Measurements from ENCODE around the gene TFEC.

TFEC gene

DNA sequence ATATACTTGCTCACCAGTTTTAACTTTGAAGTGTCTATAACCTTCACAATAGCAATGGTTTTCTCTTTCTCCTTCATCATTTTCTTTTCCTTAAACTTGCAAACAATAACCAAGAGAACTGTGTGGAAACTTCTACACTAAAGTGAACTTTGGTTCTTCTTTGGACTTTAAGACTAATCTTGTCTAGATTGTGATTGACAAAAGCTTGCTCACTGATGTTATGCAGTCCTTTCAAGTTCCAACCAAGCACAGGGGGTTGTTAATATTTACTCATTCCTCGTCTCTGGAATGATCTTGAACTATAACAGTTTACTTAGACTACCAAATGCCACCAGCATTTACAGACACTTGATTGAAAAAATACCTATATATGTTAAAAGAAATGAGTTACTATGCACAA lies 62.4 kb downstream of the TFEC start:
- Histone ChIP-seq H3K27me3 (ENCODE audit: insufficient read depth, poor library complexity, severe bottlenecking) (no peaks in the 10 kb centered on the region), H3K27ac (replicated peaks) (no peak overlapping the region), H3K4me3 (replicated peaks; ENCODE audit: insufficient read depth, low read length) (no peak overlapping the region)
- TF ChIP-seq POLR2AphosphoS5 (IDR thresholded peaks at IDR 0.05; ENCODE audit: low read depth) (no peak), SPI1 (IDR thresholded peaks at IDR 0.05; ENCODE audit: borderline replicate concordance, low read depth) (no peak), GABPA (IDR thresholded peaks at IDR 0.05; ENCODE audit: low read depth) (no peak)
- TF ChIP-seq, protein P1, sequence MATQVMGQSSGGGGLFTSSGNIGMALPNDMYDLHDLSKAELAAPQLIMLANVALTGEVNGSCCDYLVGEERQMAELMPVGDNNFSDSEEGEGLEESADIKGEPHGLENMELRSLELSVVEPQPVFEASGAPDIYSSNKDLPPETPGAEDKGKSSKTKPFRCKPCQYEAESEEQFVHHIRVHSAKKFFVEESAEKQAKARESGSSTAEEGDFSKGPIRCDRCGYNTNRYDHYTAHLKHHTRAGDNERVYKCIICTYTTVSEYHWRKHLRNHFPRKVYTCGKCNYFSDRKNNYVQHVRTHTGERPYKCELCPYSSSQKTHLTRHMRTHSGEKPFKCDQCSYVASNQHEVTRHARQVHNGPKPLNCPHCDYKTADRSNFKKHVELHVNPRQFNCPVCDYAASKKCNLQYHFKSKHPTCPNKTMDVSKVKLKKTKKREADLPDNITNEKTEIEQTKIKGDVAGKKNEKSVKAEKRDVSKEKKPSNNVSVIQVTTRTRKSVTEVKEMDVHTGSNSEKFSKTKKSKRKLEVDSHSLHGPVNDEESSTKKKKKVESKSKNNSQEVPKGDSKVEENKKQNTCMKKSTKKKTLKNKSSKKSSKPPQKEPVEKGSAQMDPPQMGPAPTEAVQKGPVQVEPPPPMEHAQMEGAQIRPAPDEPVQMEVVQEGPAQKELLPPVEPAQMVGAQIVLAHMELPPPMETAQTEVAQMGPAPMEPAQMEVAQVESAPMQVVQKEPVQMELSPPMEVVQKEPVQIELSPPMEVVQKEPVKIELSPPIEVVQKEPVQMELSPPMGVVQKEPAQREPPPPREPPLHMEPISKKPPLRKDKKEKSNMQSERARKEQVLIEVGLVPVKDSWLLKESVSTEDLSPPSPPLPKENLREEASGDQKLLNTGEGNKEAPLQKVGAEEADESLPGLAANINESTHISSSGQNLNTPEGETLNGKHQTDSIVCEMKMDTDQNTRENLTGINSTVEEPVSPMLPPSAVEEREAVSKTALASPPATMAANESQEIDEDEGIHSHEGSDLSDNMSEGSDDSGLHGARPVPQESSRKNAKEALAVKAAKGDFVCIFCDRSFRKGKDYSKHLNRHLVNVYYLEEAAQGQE (IDR thresholded peaks at IDR 0.05; ENCODE audit: insufficient replicate concordance, low read depth) = no peak
- TF ChIP-seq, protein P2, sequence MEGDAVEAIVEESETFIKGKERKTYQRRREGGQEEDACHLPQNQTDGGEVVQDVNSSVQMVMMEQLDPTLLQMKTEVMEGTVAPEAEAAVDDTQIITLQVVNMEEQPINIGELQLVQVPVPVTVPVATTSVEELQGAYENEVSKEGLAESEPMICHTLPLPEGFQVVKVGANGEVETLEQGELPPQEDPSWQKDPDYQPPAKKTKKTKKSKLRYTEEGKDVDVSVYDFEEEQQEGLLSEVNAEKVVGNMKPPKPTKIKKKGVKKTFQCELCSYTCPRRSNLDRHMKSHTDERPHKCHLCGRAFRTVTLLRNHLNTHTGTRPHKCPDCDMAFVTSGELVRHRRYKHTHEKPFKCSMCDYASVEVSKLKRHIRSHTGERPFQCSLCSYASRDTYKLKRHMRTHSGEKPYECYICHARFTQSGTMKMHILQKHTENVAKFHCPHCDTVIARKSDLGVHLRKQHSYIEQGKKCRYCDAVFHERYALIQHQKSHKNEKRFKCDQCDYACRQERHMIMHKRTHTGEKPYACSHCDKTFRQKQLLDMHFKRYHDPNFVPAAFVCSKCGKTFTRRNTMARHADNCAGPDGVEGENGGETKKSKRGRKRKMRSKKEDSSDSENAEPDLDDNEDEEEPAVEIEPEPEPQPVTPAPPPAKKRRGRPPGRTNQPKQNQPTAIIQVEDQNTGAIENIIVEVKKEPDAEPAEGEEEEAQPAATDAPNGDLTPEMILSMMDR (IDR thresholded peaks at IDR 0.05; ENCODE audit: insufficient read depth, low read length) = no peak
- no peak for DNase-seq (ENCODE audit: low read depth in 1 of 2, low spot score in 1 of 2)

DNA sequence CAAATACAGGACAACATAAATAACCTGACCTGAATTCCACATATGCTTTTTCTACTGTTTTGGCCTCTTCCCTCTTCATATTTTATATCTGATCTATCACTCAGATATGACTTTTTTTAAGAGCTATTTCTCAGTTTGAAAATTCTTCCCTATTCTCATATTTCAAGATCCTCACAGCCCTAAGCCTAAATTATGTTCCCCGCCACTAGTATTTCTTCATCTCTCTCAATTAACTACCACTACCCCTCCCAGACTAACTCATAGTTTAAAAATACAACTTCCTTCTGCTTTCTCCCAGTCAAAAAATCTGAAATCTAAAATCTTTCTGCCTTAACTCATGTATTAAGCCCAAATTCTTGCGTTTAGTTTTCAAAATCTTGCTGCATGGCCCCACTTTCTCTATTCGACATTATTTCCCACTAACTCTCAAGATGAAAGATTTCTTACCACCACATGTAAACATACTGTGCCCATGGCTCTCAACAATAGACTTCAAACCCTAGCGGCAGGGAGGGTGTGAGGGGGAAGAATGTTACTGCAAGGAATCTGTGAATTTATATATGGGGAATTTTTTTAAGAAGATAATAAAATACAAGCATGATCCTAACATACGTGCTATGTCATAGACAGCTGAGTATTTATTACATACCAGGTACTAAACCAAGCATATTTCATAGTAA lies 64.6 kb downstream of the TFEC start:
- Histone ChIP-seq H3K27me3 (ENCODE audit: insufficient read depth, poor library complexity, severe bottlenecking) (no peaks in the 10 kb centered on the region), H3K27ac (replicated peaks) (no peak overlapping the region), H3K4me3 (replicated peaks; ENCODE audit: insufficient read depth, low read length) (no peak overlapping the region)
- no peak for DNase-seq (ENCODE audit: low read depth in 1 of 2, low spot score in 1 of 2)
- no peak for TF ChIP-seq GABPA (IDR thresholded peaks at IDR 0.05; ENCODE audit: low read depth)
- TF ChIP-seq POLR2AphosphoS5 (IDR thresholded peaks at IDR 0.05; ENCODE audit: low read depth) = no peak
- TF ChIP-seq, protein P2 (IDR thresholded peaks at IDR 0.05; ENCODE audit: insufficient read depth, low read length) = no peak
- TF ChIP-seq, protein P1 (IDR thresholded peaks at IDR 0.05; ENCODE audit: insufficient replicate concordance, low read depth) = no peak
- no peak for TF ChIP-seq SPI1 (IDR thresholded peaks at IDR 0.05; ENCODE audit: borderline replicate concordance, low read depth)

DNA sequence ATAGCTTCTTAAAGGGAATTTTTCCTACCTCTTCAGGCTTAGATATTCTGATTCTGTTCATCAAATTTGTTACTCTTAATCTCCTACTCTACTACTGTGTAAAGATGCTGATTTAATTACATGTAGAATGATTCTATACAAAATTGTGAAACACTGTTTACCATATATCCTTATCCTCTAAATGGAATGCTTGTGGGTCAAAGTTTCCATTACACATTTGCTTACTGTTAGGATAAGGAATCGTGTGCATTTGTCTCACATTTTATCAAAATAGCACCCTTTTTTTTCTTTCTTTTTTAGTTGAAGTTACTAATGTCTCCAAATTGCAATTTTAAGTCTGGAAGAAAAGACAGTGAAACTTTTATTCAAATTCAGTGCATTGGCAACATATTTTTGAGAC lies 65.3 kb downstream of the TFEC start:
- TF ChIP-seq GABPA (IDR thresholded peaks at IDR 0.05; ENCODE audit: low read depth) (no peak), POLR2AphosphoS5 (IDR thresholded peaks at IDR 0.05; ENCODE audit: low read depth) (no peak), SPI1 (IDR thresholded peaks at IDR 0.05; ENCODE audit: borderline replicate concordance, low read depth) (no peak)
- TF ChIP-seq, protein P1 (IDR thresholded peaks at IDR 0.05; ENCODE audit: insufficient replicate concordance, low read depth) = no peak
- TF ChIP-seq, protein P2 (IDR thresholded peaks at IDR 0.05; ENCODE audit: insufficient read depth, low read length) = no peak
- Histone ChIP-seq H3K27me3 (ENCODE audit: insufficient read depth, poor library complexity, severe bottlenecking) (no peaks in the 10 kb centered on the region), H3K27ac (replicated peaks) (no peak overlapping the region), H3K4me3 (replicated peaks; ENCODE audit: insufficient read depth, low read length) (no peak overlapping the region)
- no peak for DNase-seq (ENCODE audit: low read depth in 1 of 2, low spot score in 1 of 2)

All from HL-60 (cell line).